Erythroblast (primary cell): Measurements from ENCODE around the gene LONRF3.

Source experiments
- GATA1 ChIP-seq: IDR thresholded peaks from 2 replicates; pipeline ENCODE4 v1.6.1; 2011; ENCODE audit warnings: low read depth, mild to moderate bottlenecking, control low read depth, low read length, moderate library complexity
- POLR2A ChIP-seq: IDR thresholded peaks from 2 replicates; pipeline ENCODE4 v1.6.1; 2011; ENCODE audit warnings: mild to moderate bottlenecking, low read length

DNA sequence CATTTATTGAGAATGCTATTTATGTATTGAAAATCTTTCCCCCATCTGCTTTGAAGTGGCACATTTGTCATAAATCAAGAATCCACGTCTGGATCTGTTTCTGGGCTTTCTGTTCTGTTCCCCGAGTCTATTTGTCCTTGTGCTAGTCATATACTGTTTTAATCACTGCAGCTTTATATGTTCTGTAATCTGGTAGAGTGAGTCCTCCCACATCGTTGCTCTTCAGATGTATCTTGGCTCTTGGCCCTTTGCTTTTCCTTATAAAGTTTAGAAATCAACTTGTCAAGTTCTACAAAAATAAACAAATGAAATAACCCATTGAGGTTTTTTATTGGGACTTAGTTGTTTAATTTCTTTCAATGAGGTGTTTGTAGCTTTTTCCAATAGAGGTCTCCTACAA, 29.0 kb downstream of the LONRF3 start:
- TF ChIP-seq POLR2A = no peak
- no peak for TF ChIP-seq GATA1
